Hair follicular keratinocyte (primary cell): ENCODE results near the gene TAOK2. TPM values are rescaled to one million over a fixed set of nuclear protein-coding genes. Genes with fewer than 3 reads are reported as not detected.

Experiments used
- total RNA-seq: library from RNA; depleted of rRNA; stranded (reverse); fragments of >200 nt; gene quantifications from 2 replicates; pipeline ENCODE4 v1.2.3, GENCODE V29; 2015

Gene TAOK2
- total RNA-seq, result 24.8 and 28.7 TPM in 2 replicates

GRCh38 chr16:29973384-29974246 lies at the start of gene TAOK2:
Gene TAOK2 (plus strand): TSS chr16:29973868. CDS start chr16:29977773, 3,905 bp downstream.

GRCh38 chr16:29925781-29926710 lies 47.6 kb upstream of the TAOK2 start, which contains the start of gene KCTD13:
Gene KCTD13 (minus strand): TSS chr16:29926226. CDS start chr16:29926033, 193 bp downstream.

GRCh38 chr16:29961479-29962343 lies 12.0 kb upstream of the TAOK2 start, which contains the start of gene TMEM219:
Gene TMEM219 (plus strand): TSS chr16:29962079. CDS start chr16:29963144, 1,065 bp downstream.

GRCh38 chr16:29995324-29995910 lies 21.7 kb downstream of the TAOK2 start, which contains the start of gene HIRIP3:
Gene HIRIP3 (minus strand): TSS chr16:29995617. CDS start chr16:29995605, 12 bp downstream.

GRCh38 chr16:29995911-29996765 lies 22.5 kb downstream of the TAOK2 start, which contains the start of gene INO80E:
Gene INO80E (plus strand): TSS chr16:29996241. CDS start chr16:29996311, 70 bp downstream.

GRCh38 chr16:30010844-30011713 lies 37.4 kb downstream of the TAOK2 start, which contains the start of gene DOC2A:
Gene DOC2A (minus strand): TSS chr16:30011027. CDS start chr16:30010222, 805 bp downstream.

GRCh38 chr16:30022887-30023286 lies 49.2 kb downstream of the TAOK2 start, which contains the start of gene C16orf92:
Gene C16orf92 (plus strand): TSS chr16:30023198. CDS start chr16:30023341, 143 bp downstream.

GRCh38 chr16:30030841-30031413 lies 57.3 kb downstream of the TAOK2 start, which contains the start of gene TLCD3B:
Gene TLCD3B (minus strand): TSS chr16:30031271. CDS start chr16:30030527, 744 bp downstream.

Other genes starting within 250 kb of the TAOK2 start
- not detected in 2 replicates for gene C16orf54, start 227.9 kb upstream of the TAOK2 start, total RNA-seq
- not detected in 2 replicates for gene ZG16, start 195.6 kb upstream of the TAOK2 start, total RNA-seq
- gene KIF22, start 183.1 kb upstream of the TAOK2 start, total RNA-seq, result 38.5 and 83.8 TPM in 2 replicates
- 108 and 150 TPM in 2 replicates for gene MAZ, start 167.3 kb upstream of the TAOK2 start, total RNA-seq
- not detected in 2 replicates for gene PRRT2, start 161.7 kb upstream of the TAOK2 start, total RNA-seq
- gene PAGR1, start 157.7 kb upstream of the TAOK2 start, total RNA-seq, result 37.2 and 72.5 TPM in 2 replicates
- 126 and 154 TPM in 2 replicates for gene MVP, start 153.4 kb upstream of the TAOK2 start, total RNA-seq
- 58.9 and 65.7 TPM in 2 replicates for gene CDIPT, start 110.6 kb upstream of the TAOK2 start, total RNA-seq
- 4.6 and 16.2 TPM in 2 replicates for gene SEZ6L2, start 74.3 kb upstream of the TAOK2 start, total RNA-seq
- gene ASPHD1, start 73.4 kb upstream of the TAOK2 start, total RNA-seq, result 5.0 and 7.8 TPM in 2 replicates
- 17.1 and 19.8 TPM in 2 replicates for gene KCTD13, start 47.6 kb upstream of the TAOK2 start, total RNA-seq
- 123 and 159 TPM in 2 replicates for gene TMEM219, start 11.8 kb upstream of the TAOK2 start, total RNA-seq
- 4.8 and 16.2 TPM in 2 replicates for gene HIRIP3, start 21.7 kb downstream of the TAOK2 start, total RNA-seq
- gene INO80E, start 22.4 kb downstream of the TAOK2 start, total RNA-seq, result 58.2 and 91.8 TPM in 2 replicates
- gene DOC2A, start 37.2 kb downstream of the TAOK2 start, total RNA-seq, result 0.39 TPM in 1 of 2 replicates, not detected in the other
- not detected in 2 replicates for gene C16orf92, start 49.3 kb downstream of the TAOK2 start, total RNA-seq
- gene TLCD3B, start 57.4 kb downstream of the TAOK2 start, total RNA-seq, result not detected in 2 replicates
- gene ALDOA, start 91.9 kb downstream of the TAOK2 start, total RNA-seq, result 1,543 and 1,648 TPM in 2 replicates
- gene PPP4C, start 102.1 kb downstream of the TAOK2 start, total RNA-seq, result 102 and 114 TPM in 2 replicates
- gene TBX6, start 118.1 kb downstream of the TAOK2 start, total RNA-seq, result 0.19 and 0.62 TPM in 2 replicates
- gene YPEL3, start 122.3 kb downstream of the TAOK2 start, total RNA-seq, result 20.5 and 36.9 TPM in 2 replicates
- 0.08 and 0.55 TPM in 2 replicates for gene GDPD3, start 139.7 kb downstream of the TAOK2 start, total RNA-seq
- 31.9 and 41.7 TPM in 2 replicates for gene MAPK3, start 149.4 kb downstream of the TAOK2 start, total RNA-seq
- gene CORO1A, start 209.7 kb downstream of the TAOK2 start, total RNA-seq, result 10.9 and 15.5 TPM in 2 replicates
- 177 and 301 TPM in 2 replicates for gene BOLA2B, start 219.8 kb downstream of the TAOK2 start, total RNA-seq
- gene SLX1A, start 220.0 kb downstream of the TAOK2 start, total RNA-seq, result 45.4 and 53.1 TPM in 2 replicates
- 2.4 and 5.3 TPM in 2 replicates for gene SULT1A3, start 225.4 kb downstream of the TAOK2 start, total RNA-seq